WTC11 (cell line): ENCODE results near the gene VASN.

Source experiments
- KAT7 ChIP-seq: sonication (generic); formaldehyde crosslinking; IDR thresholded peaks from 2 replicates; pipeline ENCODE4 v1.8.1; 2023; ENCODE audit warnings: missing genetic modification reagents, mild to moderate bottlenecking, borderline replicate concordance
- MXD4 ChIP-seq: fragments of 250-450 bp; sonication (Bioruptor Pico); IDR thresholded peaks from 2 replicates; pipeline ENCODE4 v1.8.0; 2021; ENCODE audit warnings: mild to moderate bottlenecking, moderate library complexity, borderline replicate concordance
- SP1 ChIP-seq: sonication (generic); formaldehyde crosslinking; conservative IDR thresholded peaks from 2 replicates; pipeline ENCODE4 v1.8.1; 2022; ENCODE audit warnings: missing genetic modification reagents
- ZNF121 ChIP-seq: sonication (generic); formaldehyde crosslinking; IDR thresholded peaks from 2 replicates; pipeline ENCODE4 v1.8.0; 2023; ENCODE audit warnings: missing genetic modification reagents
- ZNF416 ChIP-seq: fragments of 250-450 bp; sonication (Bioruptor Pico); IDR thresholded peaks from 2 replicates; pipeline ENCODE4 v1.9.0; 2021; ENCODE audit warnings: mild to moderate bottlenecking, inconsistent platforms
- TF ChIP-seq, protein P1 (sequence below): sonication (generic); formaldehyde crosslinking; IDR thresholded peaks from 2 replicates; pipeline ENCODE4 v1.8.1; 2023; ENCODE audit warnings: mild to moderate bottlenecking, missing genetic modification reagents, borderline replicate concordance
- TF ChIP-seq, protein P2 (sequence below): fragments of 200-600 bp; IDR thresholded peaks from 2 replicates; pipeline ENCODE4 v1.8.0; 2022; ENCODE audit warnings: antibody characterized with exemption
- TF ChIP-seq, protein P3 (sequence below): sonication (generic); formaldehyde crosslinking; IDR thresholded peaks from 2 replicates; pipeline ENCODE4 v1.8.1; 2022; ENCODE audit warnings: mild to moderate bottlenecking, moderate library complexity, missing genetic modification reagents
- TF ChIP-seq, protein P4 (sequence below): sonication (generic); formaldehyde crosslinking; conservative IDR thresholded peaks from 2 replicates; pipeline ENCODE4 v1.8.1; 2022; ENCODE audit warnings: mild to moderate bottlenecking, missing genetic modification reagents
- TF ChIP-seq, protein P5 (sequence below): sonication (generic); formaldehyde crosslinking; IDR thresholded peaks from 2 replicates; pipeline ENCODE4 v1.8.1; 2023; ENCODE audit warnings: mild to moderate bottlenecking, moderate library complexity, missing genetic modification reagents

DNA sequence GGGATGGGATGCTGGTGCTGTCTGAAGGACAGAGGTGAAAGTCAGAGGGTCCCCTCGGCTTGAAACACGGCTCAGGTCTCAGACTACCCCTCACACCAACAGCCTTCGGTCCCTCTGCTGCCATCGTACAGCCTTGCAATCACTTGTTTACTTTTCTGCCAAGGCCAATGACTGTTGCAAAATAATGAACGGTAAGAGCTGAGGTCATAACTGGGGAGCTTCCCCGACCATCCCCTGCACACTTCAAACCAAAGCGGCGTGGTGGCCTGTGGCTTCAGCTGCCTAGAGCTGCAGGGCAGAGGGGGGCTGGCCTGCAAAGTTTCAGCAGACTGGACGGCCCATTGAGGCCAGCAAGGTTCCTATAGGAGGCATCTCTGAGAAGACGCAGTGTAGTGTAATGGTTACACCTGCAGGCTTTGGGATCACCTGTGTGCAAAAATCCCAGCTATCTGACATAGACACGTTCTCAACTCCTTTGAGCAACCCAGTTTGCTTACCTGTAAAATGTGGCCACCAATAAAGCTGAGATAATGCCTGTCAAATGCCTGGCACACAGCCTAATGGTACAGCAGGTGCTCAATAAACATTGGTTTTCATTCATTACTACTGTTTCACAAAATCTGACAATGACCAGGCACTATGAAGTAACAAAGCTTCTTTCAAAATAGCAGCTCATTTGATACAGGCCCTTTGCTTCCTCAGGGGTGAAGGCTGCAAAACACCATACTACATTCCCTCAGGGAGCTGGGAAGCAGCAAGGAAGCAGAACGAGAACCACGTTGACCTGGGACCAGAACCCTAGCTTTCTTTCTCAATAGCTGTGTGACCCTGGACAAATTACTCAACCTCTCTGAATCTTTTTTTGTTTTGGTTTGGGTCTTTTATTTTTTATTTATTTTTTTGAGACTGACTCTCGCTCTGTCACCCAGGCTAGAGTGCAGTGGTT lies 25.5 kb upstream of the VASN start:
- TF ChIP-seq, protein P1, sequence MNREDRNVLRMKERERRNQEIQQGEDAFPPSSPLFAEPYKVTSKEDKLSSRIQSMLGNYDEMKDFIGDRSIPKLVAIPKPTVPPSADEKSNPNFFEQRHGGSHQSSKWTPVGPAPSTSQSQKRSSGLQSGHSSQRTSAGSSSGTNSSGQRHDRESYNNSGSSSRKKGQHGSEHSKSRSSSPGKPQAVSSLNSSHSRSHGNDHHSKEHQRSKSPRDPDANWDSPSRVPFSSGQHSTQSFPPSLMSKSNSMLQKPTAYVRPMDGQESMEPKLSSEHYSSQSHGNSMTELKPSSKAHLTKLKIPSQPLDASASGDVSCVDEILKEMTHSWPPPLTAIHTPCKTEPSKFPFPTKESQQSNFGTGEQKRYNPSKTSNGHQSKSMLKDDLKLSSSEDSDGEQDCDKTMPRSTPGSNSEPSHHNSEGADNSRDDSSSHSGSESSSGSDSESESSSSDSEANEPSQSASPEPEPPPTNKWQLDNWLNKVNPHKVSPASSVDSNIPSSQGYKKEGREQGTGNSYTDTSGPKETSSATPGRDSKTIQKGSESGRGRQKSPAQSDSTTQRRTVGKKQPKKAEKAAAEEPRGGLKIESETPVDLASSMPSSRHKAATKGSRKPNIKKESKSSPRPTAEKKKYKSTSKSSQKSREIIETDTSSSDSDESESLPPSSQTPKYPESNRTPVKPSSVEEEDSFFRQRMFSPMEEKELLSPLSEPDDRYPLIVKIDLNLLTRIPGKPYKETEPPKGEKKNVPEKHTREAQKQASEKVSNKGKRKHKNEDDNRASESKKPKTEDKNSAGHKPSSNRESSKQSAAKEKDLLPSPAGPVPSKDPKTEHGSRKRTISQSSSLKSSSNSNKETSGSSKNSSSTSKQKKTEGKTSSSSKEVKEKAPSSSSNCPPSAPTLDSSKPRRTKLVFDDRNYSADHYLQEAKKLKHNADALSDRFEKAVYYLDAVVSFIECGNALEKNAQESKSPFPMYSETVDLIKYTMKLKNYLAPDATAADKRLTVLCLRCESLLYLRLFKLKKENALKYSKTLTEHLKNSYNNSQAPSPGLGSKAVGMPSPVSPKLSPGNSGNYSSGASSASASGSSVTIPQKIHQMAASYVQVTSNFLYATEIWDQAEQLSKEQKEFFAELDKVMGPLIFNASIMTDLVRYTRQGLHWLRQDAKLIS, result no peak
- TF ChIP-seq, protein P2, sequence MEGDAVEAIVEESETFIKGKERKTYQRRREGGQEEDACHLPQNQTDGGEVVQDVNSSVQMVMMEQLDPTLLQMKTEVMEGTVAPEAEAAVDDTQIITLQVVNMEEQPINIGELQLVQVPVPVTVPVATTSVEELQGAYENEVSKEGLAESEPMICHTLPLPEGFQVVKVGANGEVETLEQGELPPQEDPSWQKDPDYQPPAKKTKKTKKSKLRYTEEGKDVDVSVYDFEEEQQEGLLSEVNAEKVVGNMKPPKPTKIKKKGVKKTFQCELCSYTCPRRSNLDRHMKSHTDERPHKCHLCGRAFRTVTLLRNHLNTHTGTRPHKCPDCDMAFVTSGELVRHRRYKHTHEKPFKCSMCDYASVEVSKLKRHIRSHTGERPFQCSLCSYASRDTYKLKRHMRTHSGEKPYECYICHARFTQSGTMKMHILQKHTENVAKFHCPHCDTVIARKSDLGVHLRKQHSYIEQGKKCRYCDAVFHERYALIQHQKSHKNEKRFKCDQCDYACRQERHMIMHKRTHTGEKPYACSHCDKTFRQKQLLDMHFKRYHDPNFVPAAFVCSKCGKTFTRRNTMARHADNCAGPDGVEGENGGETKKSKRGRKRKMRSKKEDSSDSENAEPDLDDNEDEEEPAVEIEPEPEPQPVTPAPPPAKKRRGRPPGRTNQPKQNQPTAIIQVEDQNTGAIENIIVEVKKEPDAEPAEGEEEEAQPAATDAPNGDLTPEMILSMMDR, result no peak
- TF ChIP-seq KAT7 (CRISPR knock-in tag), result no peak
- TF ChIP-seq, protein P3, sequence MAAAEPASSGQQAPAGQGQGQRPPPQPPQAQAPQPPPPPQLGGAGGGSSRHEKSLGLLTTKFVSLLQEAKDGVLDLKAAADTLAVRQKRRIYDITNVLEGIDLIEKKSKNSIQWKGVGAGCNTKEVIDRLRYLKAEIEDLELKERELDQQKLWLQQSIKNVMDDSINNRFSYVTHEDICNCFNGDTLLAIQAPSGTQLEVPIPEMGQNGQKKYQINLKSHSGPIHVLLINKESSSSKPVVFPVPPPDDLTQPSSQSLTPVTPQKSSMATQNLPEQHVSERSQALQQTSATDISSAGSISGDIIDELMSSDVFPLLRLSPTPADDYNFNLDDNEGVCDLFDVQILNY (CRISPR knock-in tag), result no peak
- no peak for TF ChIP-seq MXD4 (CRISPR knock-in tag)
- TF ChIP-seq SP1 (CRISPR knock-in tag), result no peak
- TF ChIP-seq ZNF416 (CRISPR knock-in tag), result no peak
- TF ChIP-seq, protein P4, sequence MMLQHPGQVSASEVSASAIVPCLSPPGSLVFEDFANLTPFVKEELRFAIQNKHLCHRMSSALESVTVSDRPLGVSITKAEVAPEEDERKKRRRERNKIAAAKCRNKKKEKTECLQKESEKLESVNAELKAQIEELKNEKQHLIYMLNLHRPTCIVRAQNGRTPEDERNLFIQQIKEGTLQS (CRISPR knock-in tag), result no peak
- TF ChIP-seq ZNF121 (CRISPR knock-in tag), result no peak
- TF ChIP-seq, protein P5, sequence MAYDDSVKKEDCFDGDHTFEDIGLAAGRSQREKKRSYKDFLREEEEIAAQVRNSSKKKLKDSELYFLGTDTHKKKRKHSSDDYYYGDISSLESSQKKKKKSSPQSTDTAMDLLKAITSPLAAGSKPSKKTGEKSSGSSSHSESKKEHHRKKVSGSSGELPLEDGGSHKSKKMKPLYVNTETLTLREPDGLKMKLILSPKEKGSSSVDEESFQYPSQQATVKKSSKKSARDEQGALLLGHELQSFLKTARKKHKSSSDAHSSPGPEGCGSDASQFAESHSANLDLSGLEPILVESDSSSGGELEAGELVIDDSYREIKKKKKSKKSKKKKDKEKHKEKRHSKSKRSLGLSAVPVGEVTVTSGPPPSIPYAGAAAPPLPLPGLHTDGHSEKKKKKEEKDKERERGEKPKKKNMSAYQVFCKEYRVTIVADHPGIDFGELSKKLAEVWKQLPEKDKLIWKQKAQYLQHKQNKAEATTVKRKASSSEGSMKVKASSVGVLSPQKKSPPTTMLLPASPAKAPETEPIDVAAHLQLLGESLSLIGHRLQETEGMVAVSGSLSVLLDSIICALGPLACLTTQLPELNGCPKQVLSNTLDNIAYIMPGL (CRISPR knock-in tag), result no peak
